Fibroblast of the conjunctiva (primary cell): ENCODE results near the gene BCL2L2.
"Not testable (repeated sequence)": the region's sequence is repeated elsewhere in the genome, so short reads cannot be mapped to it uniquely, and the experiment has no call there.

Source experiments
- DNase-seq: peaks from one replicate; pipeline ENCODE4 v3.0.0-alpha.2; 2010; ENCODE audit warnings: low read depth

BCL2L2 gene

DNA sequence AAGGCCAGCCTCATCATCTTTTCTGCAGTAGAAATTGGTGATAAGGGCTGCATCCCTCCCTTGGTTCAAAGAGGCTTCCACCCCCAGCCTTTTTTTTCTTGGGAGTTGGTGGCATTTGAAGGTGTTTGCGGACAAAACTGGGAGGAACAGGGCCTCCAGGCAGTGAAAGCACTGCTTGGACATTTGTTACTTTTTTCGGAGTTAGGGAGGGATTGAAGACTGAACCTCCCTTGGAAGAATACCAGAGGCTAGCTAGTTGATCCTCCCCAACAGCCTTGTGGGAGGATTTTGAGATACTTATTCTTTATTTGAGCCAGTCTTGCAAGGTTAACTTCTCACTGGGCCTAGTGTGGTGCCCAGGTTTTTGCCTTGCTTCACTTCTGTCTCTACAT, 17.8 kb downstream of the BCL2L2 start:
- DNase-seq = no peak

DNA sequence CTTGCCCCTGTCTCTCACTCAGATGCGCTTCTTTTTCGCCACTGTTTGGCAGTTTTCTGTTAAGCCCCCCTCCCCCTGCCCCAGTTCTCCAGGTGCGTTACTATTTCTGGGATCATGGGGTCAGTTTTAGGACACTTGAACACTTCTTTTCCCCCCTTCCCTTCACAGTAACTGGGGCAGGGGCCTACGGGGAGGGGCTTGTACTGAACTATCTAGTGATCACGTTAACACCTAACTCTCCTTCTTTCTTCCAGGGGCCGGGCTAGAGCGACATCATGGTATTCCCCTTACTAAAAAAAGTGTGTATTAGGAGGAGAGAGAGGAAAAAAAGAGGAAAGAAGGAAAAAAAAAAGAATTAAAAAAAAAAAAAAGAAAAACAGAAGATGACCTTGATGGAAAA, 18.4 kb downstream of the BCL2L2 start:
- DNase-seq = no peak

DNA sequence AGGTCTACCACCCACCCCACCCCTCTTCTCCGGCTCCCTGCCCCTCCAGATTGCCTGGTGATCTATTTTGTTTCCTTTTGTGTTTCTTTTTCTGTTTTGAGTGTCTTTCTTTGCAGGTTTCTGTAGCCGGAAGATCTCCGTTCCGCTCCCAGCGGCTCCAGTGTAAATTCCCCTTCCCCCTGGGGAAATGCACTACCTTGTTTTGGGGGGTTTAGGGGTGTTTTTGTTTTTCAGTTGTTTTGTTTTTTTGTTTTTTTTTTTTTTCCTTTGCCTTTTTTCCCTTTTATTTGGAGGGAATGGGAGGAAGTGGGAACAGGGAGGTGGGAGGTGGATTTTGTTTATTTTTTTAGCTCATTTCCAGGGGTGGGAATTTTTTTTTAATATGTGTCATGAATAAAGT, 19.1 kb downstream of the BCL2L2 start:
- not testable (repeated sequence) for DNase-seq

DNA sequence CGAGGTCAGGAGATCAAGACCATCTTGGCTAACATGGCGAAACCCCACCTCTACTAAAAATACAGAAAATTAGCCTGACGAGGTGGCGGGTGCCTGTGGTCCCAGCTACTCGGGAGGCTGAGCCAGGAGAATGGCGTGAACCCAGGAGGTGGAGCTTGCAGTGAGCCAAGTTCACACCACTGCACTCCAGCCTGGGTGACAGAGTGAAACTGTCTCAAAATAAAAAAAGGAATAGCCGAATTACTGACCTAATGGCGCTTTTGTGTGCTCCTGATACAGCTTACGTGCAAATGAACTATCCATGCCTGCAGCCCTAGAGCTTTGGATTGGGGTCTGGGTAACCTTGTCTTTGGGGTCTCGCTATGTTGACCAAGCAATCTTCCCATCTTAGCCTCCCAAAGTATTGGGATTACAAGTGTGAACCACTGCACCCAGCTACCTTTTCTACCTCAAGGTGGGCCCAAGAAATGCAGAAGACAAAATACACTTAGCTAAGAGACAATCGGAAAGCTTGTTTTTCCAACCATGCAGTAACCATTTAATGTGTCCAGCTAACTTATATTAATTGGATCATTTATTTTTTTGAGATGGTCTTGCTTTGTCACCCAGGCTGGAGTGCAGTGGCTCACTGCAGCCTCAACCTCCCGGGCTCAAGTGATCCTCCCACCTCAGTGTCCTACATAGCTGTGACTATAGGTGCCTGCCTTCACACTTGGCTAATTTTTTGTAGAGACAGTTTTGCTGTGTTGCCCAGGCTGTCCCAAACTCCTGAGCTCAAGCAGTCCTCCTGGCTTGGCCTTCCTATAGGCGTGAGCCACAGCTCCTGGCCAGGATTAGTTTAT, 20.1 kb downstream of the BCL2L2 start:
- no peak for DNase-seq

DNA sequence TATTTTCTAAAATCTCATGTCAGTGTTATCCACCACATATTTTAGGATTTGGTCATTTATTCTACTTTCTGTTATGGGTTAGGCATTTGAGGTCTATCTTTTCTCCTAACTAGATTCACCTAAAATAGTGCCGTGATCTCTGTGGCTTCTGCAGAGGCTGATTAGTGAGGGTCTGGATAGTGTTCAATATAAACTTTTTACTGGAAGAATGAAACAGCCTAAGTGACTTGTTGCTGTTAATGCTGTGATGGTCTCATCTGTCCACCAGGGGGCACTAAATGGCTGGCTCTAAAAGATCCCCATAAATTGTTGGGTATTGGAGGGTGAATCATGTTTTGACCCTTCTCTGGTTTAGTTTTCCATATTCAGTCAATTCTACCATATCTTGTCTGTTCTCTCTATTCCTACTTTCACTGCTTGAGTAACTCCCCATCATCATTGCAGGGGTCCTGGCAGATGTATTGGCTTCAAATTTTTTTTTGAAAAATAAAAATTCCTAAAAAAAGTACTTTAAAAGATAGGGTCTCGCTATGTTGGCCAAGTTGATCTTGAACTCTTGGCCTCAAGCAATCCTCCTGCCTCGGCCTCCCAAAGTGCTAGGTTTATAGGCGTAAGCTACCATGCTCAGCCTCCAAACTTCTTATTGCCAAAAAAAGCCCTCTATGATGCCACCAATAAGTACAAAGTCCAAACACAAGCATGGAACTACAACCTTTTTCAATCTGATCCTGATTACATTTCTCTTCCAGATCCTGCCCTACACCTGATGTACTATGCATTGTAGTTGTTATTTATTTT, 21.5 kb downstream of the BCL2L2 start:
- DNase-seq = peak; percentile 71

DNA sequence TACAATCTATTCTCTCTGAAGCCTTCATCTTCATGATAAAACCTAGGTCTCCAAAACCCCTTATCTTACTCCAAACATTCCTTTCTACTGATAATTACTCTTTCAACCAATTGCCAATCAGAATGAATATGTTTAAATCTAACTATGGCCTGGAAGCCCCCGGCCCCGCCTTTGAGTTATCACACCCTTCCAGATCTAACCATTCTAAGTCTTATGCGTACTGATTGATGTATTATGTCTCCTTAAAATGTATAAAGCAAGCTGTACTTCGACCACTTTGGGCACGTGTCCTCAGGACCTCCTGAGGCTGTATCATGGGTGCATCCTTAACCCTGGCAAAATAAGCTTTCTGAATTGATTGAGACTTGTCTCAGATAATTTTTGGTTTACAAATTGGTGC, 29.0 kb downstream of the BCL2L2 start:
- DNase-seq = no peak

DNA sequence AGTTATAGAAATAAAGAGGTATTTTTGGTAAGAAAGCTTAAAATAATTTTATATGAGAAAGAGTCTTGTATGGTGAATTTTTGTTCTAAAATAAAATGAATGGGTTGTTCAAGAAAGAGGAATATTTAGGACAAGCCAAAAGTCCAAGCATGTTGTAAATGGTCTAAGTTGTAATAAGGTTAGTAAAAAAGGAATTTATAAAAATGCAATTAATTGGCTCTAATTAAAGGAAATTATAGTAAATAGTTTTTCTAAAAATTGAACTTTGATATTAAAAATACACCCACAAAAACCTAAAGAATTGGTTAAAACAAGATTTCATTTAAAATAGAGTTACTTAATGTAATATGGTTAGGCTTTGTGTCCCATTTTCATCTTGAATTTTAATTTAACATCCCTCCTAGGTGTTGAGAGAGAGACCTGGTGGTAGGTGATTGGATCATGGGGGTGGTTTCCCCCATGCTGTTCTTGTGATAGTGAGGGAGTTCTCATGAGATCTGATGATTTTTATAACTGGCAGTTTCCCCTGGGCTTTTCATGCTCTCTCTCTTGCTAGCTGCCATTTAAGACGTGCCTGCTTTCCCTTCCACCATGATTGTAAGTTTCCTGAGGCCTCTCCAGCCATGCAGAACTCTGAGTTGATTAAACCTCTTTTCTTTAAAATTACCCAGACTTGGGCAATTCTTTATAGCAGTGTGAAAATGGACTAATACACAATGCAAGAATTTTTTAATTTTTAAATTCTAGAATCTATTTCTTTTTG, 33.1 kb downstream of the BCL2L2 start:
- no peak for DNase-seq

DNA sequence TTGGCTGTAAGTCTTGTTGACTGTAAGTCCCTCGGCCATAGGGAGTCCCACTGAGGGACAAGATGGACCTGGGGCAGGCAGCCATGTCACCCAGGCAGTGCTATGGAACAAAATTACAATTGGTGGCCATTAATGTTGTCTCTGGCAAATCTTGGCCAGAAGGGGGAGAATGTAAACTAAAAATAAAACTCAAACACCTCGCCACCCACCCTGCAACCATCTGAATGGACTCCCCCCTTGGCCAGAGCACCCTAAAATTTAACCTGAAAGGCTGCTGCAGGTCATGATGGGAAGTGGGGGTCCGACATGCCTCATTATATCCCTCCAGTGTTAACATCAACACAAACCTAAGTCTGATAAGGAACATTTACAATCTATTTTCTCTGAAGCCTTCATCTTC, 37.8 kb downstream of the BCL2L2 start:
- no peak for DNase-seq

DNA sequence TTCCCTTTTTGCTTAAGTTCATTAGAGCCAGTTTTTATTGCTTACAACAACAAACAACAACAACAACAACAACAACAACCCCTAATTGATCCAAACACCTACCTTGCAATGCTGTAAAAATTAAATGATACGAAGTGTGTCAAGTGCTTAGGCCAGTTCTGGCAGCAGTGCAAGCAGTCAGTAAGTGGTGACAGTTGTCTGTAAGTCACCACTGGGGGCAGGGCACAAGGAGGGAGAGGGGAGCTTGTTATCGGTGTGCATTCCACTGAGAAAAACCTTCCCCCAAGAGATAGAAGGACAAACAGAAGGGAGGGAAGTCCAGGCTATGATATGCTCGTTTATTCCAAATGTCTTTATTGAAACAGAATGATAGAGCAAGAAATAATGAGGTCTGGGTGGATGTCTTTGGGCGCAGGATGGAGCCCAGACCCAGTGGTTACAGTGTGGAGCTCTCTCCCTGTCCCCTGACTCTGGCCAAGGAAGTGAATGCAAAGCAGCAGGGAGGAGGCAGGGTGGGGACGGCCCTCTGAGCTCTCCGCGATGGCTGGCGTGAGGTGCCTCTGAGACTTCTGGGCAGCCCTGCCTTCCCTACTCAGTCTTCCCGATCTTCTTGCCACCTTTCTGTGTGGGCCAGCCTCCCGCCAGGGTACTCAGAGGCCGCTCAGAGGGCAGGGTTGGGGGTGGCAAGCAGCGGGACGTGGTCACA, 39.5 kb downstream of the BCL2L2 start:
- DNase-seq = no peak

DNA sequence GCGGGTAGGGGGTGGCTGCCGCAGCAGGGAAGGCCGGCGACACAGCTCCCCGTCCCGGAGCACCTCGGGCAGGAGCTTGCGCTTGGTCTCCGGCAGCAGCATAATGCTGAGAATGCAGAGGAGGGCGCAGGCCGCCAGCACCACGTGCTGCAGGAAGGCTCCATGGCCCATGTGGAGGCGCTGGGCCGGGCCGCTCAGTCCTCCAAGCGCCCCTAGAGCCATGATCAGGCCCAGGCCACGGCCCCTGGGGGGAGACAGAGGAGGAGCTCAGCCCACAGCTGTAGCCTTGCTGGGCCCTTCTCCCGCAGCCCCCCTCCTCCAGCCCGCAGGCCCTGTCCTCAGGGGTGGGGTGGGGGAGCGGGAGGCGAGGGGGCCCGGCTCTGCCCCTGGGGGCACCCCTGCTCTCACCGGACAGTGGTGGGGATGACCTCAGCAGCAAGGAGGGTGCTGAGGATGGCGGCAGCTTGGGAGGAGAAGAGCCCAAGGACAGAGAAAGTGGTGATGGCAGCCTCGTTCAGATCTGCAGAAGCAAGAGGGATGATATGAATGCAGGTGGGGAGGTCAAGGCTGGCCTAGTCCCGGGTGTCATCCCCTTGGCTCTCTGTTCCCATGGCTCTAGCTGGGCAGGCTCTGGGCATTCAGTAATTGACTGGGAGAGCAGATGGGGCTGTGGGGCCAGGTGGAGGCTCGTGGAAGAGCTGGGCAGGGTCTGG, 40.2 kb downstream of the BCL2L2 start:
- DNase-seq = no peak

DNA sequence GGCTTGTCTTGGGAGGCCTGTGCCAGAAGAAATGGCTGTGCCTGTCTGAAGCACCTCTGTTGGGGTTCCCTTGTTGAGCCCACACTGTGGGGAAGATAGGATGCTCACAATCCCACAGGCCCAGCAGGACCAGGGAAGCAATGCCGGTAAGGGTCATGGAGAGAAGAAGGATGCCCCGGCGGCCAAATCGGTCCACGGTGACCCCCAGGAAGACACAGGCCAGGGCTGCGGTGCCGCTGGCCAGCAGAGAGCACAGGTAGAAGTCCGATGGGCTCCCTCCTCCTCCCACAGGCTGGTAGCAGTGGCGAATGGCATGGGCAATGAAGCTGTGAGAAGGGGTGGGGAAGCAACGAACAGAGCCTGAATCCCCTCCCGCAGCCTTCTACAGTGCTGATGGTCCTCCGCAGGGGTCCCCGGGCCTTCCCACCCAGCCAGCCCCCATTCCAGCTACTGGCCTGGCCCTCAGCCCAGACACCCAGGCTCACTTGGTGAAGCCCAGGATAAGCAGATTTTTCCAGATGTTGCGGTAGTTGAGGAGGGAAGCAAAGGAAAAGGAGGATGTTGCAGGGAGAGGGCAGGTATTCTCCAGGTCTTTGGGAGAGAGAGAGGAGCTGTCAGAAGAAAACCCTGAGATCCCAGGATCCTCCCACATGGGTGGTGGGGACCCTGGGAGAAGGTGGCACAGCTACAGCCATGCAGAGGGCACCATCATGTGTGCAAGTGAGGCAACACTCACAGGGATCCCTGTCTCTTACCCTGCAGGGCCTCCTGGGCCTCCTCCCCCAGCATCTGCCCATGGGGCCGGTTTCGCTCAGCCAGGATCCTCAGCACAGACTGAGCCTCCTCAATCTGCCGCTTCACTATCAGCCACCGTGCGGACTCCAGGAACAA, 41.0 kb downstream of the BCL2L2 start:
- no peak for DNase-seq

DNA sequence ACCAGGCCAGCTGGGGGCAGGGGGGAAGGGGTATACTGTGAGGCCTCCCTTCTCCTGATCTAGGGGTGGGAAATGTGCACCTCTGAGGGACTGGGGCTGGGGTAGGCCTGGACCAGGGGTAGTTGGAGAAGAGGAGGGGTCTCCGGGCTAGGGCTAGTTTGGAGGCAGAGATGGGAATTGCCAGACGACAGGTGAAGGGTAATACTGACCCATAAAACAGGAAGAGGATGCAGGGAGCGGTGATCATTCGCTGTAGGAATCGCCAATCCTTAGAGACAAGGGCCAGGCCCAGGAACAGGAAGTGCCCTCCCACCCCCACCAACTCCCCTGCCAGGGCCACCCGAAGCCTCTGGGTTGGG, 41.6 kb downstream of the BCL2L2 start:
- DNase-seq = no peak

DNA sequence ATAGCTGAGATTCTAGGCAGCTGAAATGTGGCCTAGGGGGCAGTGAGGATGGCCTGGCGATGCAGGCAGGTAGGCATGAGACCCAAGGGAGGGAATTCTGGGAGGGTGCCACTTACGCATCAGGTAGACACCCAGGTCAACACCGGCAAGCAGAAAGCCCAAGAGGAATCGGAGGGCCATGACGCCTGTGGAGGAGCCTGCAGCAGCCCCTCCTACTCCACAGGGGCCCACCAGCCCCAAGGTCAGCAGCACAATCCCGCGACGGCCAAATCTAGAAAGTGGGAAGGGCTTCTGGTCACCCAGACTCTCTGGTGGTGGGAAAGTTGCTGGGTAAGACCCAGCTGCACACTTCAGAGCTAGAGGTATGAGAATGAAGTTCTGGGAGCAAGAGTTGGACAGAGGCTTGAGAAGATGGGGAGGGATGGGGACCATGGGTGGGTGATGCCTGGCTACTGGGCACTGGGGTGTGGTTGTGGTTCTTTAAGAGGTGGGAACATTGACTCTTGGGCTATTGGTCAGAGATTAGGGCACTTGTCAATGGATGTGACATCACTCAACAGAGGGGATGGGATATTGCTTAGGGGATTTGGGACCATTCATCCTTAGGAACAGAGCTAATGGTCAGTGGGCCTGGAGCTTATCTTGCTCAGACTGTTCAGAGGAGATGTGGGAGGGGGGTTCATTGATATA, 42.7 kb downstream of the BCL2L2 start:
- no peak for DNase-seq

DNA sequence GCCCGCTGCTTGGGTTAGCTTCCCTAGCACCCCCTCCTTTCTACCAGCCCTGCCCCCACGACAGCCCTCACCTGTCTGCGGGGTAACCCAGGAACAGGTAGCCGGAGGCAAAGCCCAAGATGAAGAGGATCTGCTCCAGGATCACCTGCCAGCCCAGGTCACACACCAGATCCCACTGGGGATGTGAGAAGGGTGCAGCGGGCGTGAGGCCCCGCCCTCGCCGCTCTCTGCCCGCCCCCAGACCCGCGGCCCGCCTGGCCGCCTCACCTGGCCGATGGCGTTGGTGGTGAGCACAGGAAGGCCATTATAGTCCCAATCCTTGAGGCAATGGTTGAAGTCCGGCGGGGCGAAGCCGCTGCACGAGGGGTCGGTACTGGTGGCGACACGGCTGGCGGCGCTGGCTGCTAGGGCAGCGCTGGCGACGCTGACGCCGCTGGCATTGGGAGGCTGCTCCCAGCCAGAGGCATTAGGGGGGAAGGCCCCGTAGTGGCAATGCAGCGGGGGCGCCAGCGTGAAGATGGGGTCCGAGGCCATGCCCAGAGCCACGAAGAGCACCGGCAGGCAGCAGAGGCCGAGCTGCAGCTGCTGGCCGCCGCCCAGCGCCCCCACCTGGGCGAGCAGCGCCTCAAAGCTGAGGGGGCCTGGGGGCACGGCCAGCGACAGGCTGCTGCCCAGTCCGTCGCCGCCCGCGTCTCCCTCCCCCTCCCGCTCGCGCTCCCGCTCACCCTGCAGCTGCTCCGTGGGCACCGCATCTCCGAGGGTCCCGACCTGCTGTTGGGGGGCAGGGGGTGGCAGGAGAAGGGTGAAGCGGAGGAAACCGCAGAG, 45.3 kb downstream of the BCL2L2 start:
- no peak for DNase-seq

DNA sequence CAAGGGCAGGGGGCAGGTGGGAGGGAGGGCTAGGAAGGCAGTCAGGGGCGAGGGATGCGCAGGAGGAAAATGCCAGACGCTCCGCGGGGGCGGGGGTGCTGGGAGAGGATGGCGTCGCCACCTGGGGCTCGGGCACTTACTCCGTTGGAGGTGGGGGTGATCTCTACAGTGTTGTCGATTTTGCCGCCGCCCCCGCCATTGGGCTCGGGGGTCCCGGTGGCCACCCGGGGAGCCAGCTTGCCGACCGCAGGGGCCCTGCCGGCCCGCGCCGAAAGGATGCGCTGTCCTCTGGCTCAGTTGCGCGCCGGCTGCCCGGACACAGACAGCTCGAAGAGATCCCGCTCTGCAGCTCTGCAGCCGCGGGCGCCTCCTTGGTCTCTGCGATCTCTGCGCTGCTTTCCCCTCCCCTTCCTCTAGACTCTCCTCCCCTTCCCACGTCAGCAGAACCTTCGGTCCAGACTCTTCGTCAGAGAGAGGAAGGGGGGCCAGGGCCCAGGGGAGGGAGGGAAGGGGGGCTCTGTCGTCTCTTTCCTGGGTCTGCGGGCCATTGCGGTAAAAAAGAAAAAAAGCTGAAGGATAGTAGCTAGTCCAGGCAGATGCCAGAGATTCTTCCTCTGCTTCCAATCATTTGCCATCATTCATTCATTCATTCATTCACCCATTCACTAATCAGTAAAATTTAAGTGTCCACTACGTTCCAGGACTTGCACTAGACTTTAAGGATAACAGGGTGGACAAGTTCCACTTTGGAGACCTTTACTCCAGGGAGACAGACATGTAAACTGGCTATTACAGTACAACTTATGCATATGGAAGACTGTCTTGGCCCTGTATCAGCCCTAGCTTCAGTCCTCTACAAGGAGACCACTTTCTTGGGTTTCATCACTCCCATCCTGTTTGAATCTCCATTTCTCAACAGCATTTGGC, 46.1 kb downstream of the BCL2L2 start, which contains the start of gene SLC22A17:
SLC22A17 (minus strand) TSS at position 382 of the 927 bp plus-strand sequence.
- peak; percentile 56 for DNase-seq

DNA sequence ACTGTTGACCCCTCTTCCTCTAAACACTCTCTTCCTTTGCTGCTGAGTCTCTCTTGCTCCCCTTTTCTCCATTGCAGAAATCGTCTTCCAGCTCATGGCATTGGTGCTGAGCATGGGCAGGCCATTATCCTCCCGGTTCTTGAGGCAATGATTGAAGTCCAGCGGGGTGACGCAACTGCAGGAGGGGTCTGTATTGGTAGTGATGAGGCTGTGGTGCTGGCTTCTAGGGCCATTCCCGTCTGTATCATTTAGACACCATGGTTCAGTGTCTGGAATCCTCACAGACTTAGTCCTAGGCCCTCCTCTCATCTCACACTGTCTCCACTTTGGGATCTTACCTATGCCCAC, 46.8 kb downstream of the BCL2L2 start:
- DNase-seq = no peak

DNA sequence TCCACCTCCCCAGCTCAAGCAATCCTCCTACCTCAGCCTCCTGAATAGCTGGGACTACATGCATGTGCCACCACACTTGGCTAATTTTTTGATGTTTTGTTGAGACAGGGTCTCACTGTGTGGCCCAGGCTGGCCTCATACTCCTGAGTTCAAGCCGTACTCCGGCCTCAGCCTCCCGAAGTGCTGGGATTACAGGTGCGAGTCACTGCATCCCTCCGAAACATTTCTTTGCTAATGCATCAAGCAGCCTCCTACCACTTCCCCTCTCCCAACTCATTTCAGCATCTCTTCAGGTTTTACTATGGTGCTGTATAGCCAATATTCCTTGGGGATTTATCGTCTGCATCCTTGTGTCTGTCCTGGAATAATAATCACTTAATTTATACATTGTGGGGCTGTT, 48.4 kb downstream of the BCL2L2 start:
- no peak for DNase-seq
